ENCODE measurements around the gene ACKR1.

- TF ChIP-seq CTCF (conservative IDR thresholded peaks at IDR 0.05 in 1 of 2, IDR thresholded peaks at IDR 0.05 in 1 of 2; ENCODE audit: low read depth in 1 of 2, low read length in 2 of 2) (no peak), EZH2 (IDR thresholded peaks at IDR 0.05; ENCODE audit: low read length, missing control alignments) (no peak)
Measured at GRCh38 chr1:159200769-159201168, 3.9 kb upstream of the ACKR1 start.

Data from fibroblast of lung (primary cell).